ENCODE results near the gene TNFRSF12A. TPM values are rescaled to one million over a fixed set of nuclear protein-coding genes. Genes with fewer than 3 reads are reported as not detected.

The TNFRSF12A gene
- total and polyA plus RNA-seq, 10 of the 15 experiments (the other 5 are each of a cell fraction or from before 2014, with no cell fraction given) = 0.35 to 1.7 (median 1.2) TPM; not detected in 2

DNA sequence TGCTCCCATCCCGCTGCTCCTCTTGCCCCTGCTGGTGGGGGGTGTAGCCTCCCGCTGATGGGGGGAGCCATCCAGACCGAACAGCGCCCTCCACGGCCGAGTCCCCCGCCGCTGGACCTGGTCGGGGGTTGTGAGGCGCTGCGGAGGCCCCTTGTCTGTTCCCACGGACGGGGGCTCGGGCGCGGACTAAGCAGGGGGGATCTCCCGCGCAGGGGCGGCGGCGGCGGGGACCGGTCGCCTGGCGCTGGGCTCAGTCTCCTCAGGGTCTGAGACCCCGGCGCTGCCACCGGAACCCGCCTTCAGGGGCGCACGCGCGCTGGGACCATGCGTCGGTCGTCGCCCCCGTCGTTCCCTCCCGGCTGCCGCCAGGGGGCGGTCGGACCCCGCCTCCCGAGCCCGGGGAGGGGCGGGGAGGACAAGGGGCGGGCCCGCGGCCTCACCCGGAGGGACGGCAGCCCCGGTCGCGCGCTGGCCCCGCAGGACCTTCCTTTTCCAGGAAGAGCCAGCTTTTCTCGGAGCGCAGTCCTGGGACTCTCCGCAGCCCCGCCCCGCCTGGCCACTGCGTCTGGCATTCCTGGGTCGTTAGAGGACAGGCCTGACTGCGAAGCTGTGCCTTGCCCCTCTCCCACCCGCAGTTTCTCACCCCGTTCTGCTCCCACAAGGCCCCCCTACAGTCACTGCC is 39.0 kb downstream of the TNFRSF12A start (continued):
- TF ChIP-seq CTCF (IDR thresholded peaks at IDR 0.05 in 2 of 3, conservative IDR thresholded peaks at IDR 0.05 in 1 of 3; ENCODE audit: control insufficient read depth in 2 of 3, extremely low read depth in 1 of 3, insufficient read depth in 1 of 3, low read depth in 3 of 3, low read length in 3 of 3) (peak; percentile 71 to 94 (median 85)), MXI1 (IDR thresholded peaks at IDR 0.05; ENCODE audit: low read depth, low read length) (peak; percentile 37), SIX5 (IDR thresholded peaks at IDR 0.05; ENCODE audit: low read depth, low read length, severe bottlenecking) (no peak), RAD51 (IDR thresholded peaks at IDR 0.05) (no peak), JUND (IDR thresholded peaks at IDR 0.05; ENCODE audit: low read depth, low read length) (no peak), POLR2AphosphoS2 (IDR thresholded peaks at IDR 0.05; ENCODE audit: low read depth, low read length) (no peak), E4F1 (IDR thresholded peaks at IDR 0.05; ENCODE audit: borderline replicate concordance, partially characterized antibody) (no peak), NRF1 (conservative IDR thresholded peaks at IDR 0.05; ENCODE audit: low read depth, low read length) (peak; percentile 61), BRCA1 (IDR thresholded peaks at IDR 0.05; ENCODE audit: low read depth, low read length) (no peak), YBX1 (IDR thresholded peaks at IDR 0.05) (no peak)
- TF ChIP-seq, protein P1, sequence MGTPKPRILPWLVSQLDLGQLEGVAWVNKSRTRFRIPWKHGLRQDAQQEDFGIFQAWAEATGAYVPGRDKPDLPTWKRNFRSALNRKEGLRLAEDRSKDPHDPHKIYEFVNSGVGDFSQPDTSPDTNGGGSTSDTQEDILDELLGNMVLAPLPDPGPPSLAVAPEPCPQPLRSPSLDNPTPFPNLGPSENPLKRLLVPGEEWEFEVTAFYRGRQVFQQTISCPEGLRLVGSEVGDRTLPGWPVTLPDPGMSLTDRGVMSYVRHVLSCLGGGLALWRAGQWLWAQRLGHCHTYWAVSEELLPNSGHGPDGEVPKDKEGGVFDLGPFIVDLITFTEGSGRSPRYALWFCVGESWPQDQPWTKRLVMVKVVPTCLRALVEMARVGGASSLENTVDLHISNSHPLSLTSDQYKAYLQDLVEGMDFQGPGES (IDR thresholded peaks at IDR 0.05) = no peak
- TF ChIP-seq, protein P2, sequence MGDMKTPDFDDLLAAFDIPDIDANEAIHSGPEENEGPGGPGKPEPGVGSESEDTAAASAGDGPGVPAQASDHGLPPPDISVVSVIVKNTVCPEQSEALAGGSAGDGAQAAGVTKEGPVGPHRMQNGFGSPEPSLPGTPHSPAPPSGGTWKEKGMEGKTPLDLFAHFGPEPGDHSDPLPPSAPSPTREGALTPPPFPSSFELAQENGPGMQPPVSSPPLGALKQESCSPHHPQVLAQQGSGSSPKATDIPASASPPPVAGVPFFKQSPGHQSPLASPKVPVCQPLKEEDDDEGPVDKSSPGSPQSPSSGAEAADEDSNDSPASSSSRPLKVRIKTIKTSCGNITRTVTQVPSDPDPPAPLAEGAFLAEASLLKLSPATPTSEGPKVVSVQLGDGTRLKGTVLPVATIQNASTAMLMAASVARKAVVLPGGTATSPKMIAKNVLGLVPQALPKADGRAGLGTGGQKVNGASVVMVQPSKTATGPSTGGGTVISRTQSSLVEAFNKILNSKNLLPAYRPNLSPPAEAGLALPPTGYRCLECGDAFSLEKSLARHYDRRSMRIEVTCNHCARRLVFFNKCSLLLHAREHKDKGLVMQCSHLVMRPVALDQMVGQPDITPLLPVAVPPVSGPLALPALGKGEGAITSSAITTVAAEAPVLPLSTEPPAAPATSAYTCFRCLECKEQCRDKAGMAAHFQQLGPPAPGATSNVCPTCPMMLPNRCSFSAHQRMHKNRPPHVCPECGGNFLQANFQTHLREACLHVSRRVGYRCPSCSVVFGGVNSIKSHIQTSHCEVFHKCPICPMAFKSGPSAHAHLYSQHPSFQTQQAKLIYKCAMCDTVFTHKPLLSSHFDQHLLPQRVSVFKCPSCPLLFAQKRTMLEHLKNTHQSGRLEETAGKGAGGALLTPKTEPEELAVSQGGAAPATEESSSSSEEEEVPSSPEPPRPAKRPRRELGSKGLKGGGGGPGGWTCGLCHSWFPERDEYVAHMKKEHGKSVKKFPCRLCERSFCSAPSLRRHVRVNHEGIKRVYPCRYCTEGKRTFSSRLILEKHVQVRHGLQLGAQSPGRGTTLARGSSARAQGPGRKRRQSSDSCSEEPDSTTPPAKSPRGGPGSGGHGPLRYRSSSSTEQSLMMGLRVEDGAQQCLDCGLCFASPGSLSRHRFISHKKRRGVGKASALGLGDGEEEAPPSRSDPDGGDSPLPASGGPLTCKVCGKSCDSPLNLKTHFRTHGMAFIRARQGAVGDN (IDR thresholded peaks at IDR 0.05) = peak; percentile 60; the same call in 1 of the 2 replicates
- TF ChIP-seq, protein P3, sequence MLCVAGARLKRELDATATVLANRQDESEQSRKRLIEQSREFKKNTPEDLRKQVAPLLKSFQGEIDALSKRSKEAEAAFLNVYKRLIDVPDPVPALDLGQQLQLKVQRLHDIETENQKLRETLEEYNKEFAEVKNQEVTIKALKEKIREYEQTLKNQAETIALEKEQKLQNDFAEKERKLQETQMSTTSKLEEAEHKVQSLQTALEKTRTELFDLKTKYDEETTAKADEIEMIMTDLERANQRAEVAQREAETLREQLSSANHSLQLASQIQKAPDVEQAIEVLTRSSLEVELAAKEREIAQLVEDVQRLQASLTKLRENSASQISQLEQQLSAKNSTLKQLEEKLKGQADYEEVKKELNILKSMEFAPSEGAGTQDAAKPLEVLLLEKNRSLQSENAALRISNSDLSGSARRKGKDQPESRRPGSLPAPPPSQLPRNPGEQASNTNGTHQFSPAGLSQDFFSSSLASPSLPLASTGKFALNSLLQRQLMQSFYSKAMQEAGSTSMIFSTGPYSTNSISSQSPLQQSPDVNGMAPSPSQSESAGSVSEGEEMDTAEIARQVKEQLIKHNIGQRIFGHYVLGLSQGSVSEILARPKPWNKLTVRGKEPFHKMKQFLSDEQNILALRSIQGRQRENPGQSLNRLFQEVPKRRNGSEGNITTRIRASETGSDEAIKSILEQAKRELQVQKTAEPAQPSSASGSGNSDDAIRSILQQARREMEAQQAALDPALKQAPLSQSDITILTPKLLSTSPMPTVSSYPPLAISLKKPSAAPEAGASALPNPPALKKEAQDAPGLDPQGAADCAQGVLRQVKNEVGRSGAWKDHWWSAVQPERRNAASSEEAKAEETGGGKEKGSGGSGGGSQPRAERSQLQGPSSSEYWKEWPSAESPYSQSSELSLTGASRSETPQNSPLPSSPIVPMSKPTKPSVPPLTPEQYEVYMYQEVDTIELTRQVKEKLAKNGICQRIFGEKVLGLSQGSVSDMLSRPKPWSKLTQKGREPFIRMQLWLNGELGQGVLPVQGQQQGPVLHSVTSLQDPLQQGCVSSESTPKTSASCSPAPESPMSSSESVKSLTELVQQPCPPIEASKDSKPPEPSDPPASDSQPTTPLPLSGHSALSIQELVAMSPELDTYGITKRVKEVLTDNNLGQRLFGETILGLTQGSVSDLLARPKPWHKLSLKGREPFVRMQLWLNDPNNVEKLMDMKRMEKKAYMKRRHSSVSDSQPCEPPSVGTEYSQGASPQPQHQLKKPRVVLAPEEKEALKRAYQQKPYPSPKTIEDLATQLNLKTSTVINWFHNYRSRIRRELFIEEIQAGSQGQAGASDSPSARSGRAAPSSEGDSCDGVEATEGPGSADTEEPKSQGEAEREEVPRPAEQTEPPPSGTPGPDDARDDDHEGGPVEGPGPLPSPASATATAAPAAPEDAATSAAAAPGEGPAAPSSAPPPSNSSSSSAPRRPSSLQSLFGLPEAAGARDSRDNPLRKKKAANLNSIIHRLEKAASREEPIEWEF (IDR thresholded peaks at IDR 0.05; ENCODE audit: insufficient replicate concordance, low read depth, low read length) = no peak
